ENCODE measurements around the gene TBC1D7.

DNA sequence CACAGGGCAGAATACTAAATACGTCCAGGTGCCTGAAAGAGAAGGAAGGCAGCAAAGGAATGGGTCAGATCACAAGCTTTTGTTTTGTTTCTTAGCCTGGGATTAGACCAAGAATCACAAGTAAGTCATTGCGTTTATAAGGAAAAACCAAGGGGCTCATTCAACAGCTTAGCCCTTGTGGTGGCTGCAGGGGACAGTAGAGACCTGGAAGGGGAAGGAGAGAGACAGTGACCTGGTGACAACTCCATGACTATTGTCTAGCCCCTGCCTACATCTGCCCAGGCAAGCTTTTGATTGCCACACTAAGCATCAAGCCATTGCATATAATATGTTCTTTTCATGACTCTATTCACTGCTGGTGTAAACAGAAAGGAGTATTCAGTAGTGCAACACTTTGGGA is 30.2 kb upstream of the TBC1D7 start:
- TF ChIP-seq POLR2AphosphoS5 (IDR thresholded peaks at IDR 0.05; ENCODE audit: low read depth, low read length) (no peak), POLR2A (IDR thresholded peaks at IDR 0.05; ENCODE audit: low read depth, low read length) (no peak), TAF1 (IDR thresholded peaks at IDR 0.05; ENCODE audit: borderline replicate concordance, low read depth, low read length) (no peak)

Data from GM12892 (cell line).